HG02938 (cell line): ENCODE measurements around the gene NFKBIL1.

ENCODE experiments used
- ATAC-seq: cut with Tn5 transposase; IDR thresholded peaks from one replicate; pipeline ENCODE4 v1.9.1; 2021; ENCODE audit warnings: mild to moderate bottlenecking, moderate library complexity; ENCODE audit not compliant: unreplicated experiment

NFKBIL1 gene

GRCh38 chr6:31559606-31559957, 12.2 kb downstream of the NFKBIL1 start:
- ATAC-seq, result no peak

- peak; percentile 52 for ATAC-seq
These were observed 12.7 kb downstream of the NFKBIL1 start for GRCh38 chr6:31559958-31560696.

- ATAC-seq, result no peak
These were observed 13.3 kb downstream of the NFKBIL1 start for GRCh38 chr6:31560697-31561058.

- ATAC-seq, result no peak
These were observed 20.3 kb downstream of the NFKBIL1 start for GRCh38 chr6:31567531-31568370.

- peak; percentile 60 for ATAC-seq
These were observed 21.1 kb downstream of the NFKBIL1 start for GRCh38 chr6:31568537-31568961.

GRCh38 chr6:31569861-31570536, 22.6 kb downstream of the NFKBIL1 start:
- no peak for ATAC-seq

- ATAC-seq, result no peak
These were observed 24.9 kb downstream of the NFKBIL1 start, which contains the start of gene LTA for GRCh38 chr6:31572041-31572911. LTA (plus strand) TSS chr6:31572289; CDS start chr6:31572743, 454 bp downstream.

- no peak for ATAC-seq
These were observed 26.1 kb downstream of the NFKBIL1 start for GRCh38 chr6:31573239-31574105.

GRCh38 chr6:31574106-31575061, 27.0 kb downstream of the NFKBIL1 start:
- no peak for ATAC-seq

- no peak for ATAC-seq
These were observed 28.0 kb downstream of the NFKBIL1 start, which contains the start of gene TNF for GRCh38 chr6:31575335-31575901. TNF (plus strand) TSS chr6:31575565; CDS start chr6:31575742, 177 bp downstream.

GRCh38 chr6:31575952-31576685, 28.7 kb downstream of the NFKBIL1 start:
- no peak for ATAC-seq

GRCh38 chr6:31576897-31577578, 29.6 kb downstream of the NFKBIL1 start:
- ATAC-seq, result no peak

GRCh38 chr6:31577579-31577966, 30.2 kb downstream of the NFKBIL1 start:
- no peak for ATAC-seq

GRCh38 chr6:31578184-31579118, 31.0 kb downstream of the NFKBIL1 start:
- ATAC-seq, result no peak

GRCh38 chr6:31579119-31579505, 31.7 kb downstream of the NFKBIL1 start:
- no peak for ATAC-seq
